ENCODE results near the gene MYLK4.

MYLK4 gene

DNA sequence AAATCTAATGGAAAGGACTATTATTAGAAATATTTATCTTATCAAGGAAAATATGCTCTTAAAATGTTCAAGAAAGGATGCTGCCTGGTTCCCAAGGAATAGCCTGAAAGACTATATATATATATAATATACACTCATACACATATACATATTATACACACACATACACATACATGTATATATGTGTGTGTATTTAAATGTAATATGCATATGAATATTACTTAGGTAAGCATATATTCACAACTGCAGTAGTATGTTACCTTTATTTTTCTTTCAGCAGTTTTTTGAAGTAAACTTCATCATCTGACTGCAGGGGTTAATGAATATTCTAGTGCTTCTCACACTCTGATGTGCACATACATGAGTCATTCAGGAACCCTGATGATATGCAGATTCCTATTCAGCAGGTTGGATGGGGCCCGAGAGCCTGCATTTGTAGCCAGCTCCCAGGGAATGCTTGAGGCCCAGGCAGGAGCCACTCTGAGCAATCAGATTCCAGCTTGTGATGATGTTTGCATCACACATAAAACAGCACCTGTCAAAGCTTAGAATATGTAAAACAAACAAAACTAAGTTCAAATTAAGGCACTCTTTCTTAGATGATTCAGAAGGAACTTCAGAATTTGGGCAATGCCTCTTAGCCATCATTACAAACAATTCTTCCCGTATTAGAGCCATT is 16.1 kb downstream of the MYLK4 start:
- no peak overlapping the region for H3K4me3 ChIP-seq (replicated peaks; ENCODE audit: low read depth, low read length)
- TF ChIP-seq, protein P1, sequence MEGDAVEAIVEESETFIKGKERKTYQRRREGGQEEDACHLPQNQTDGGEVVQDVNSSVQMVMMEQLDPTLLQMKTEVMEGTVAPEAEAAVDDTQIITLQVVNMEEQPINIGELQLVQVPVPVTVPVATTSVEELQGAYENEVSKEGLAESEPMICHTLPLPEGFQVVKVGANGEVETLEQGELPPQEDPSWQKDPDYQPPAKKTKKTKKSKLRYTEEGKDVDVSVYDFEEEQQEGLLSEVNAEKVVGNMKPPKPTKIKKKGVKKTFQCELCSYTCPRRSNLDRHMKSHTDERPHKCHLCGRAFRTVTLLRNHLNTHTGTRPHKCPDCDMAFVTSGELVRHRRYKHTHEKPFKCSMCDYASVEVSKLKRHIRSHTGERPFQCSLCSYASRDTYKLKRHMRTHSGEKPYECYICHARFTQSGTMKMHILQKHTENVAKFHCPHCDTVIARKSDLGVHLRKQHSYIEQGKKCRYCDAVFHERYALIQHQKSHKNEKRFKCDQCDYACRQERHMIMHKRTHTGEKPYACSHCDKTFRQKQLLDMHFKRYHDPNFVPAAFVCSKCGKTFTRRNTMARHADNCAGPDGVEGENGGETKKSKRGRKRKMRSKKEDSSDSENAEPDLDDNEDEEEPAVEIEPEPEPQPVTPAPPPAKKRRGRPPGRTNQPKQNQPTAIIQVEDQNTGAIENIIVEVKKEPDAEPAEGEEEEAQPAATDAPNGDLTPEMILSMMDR (IDR thresholded peaks at IDR 0.05; ENCODE audit: low read length, missing control alignments): no peak
- DNase-seq (ENCODE audit: low read depth): no peak

DNA sequence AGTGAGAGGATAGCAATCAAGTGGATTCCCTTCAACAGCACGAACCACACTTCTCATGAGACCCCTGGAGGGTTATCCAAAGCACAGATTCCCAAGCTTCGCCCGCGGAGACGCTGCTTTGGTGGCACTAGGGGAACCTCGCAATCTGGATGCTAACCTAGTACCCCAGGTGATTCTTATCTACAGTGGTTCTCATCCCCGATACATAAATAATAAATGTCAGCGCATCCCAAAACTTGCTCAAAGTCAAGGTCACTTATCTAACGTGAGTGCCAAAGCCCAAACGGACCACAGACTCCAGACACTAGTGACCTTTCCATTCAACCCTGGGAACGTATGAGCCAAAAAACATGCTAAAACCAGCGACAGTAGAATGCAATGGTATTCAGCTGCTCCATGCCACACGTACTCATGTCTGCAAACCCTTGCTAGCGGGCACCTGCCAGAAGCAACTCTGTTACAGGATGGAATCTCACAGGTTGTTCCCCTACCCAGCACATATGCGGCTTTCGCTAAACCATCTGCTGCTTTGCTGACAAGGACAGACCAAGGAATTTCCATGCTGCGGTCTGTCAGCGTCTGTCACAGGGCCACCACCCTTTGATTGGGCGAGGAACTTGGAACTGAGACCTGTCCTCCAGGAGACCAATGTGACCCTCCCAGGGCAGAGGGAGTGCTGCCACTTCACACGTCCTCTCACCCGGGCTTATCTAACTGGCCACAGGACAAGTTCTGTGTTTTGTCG is 16.8 kb downstream of the MYLK4 start:
- no peak for DNase-seq (ENCODE audit: low read depth)
- no peak overlapping the region for H3K4me3 ChIP-seq (replicated peaks; ENCODE audit: low read depth, low read length)
- TF ChIP-seq, protein P1 (IDR thresholded peaks at IDR 0.05; ENCODE audit: low read length, missing control alignments): no peak

- DNase-seq (ENCODE audit: low read depth): no peak
- TF ChIP-seq, protein P1 (IDR thresholded peaks at IDR 0.05; ENCODE audit: low read length, missing control alignments): no peak
- H3K4me3 ChIP-seq (replicated peaks; ENCODE audit: low read depth, low read length): no peak overlapping the region
These were observed 17.4 kb downstream of the MYLK4 start for GRCh38 chr6:2733324-2733723.

- no peak overlapping the region for H3K4me3 ChIP-seq (replicated peaks; ENCODE audit: low read depth, low read length)
- no peak for DNase-seq (ENCODE audit: low read depth)
- TF ChIP-seq, protein P1 (IDR thresholded peaks at IDR 0.05; ENCODE audit: low read length, missing control alignments): no peak
These were observed 18.1 kb downstream of the MYLK4 start for GRCh38 chr6:2732503-2733089.

- H3K4me3 ChIP-seq (replicated peaks; ENCODE audit: low read depth, low read length): no peak overlapping the region
These were observed 19.3 kb downstream of the MYLK4 start for GRCh38 chr6:2731281-2731909.

GRCh38 chr6:2730353-2731107 is 20.2 kb downstream of the MYLK4 start:
- H3K4me3 ChIP-seq (replicated peaks; ENCODE audit: low read depth, low read length): no peak overlapping the region
- no peak for DNase-seq (ENCODE audit: low read depth)
- TF ChIP-seq, protein P1 (IDR thresholded peaks at IDR 0.05; ENCODE audit: low read length, missing control alignments): no peak

More at GRCh38 chr6:2731281-2731909, 19.3 kb downstream of the MYLK4 start:
- TF ChIP-seq, protein P1 (IDR thresholded peaks at IDR 0.05; ENCODE audit: low read length, missing control alignments): no peak
- DNase-seq (ENCODE audit: low read depth): no peak
